CD1c-positive myeloid dendritic cell (primary cell): ENCODE data around the gene TRNAU1AP.
A peak's percentile ranks its signal among the peaks of the same experiment; 100 is the strongest.
"Not testable (repeated sequence)": the region's sequence is repeated elsewhere in the genome, so short reads cannot be mapped to it uniquely, and the experiment has no call there.

Experiments used
- DNase-seq: peaks from one replicate; pipeline ENCODE4 v3.0.0-alpha.2; 2016; ENCODE audit errors: extremely low spot score

Gene TRNAU1AP

GRCh38 chr1:28577052-28577678, 24.3 kb downstream of the TRNAU1AP start:
- DNase-seq: peak; percentile 48

GRCh38 chr1:28577738-28578536, 25.1 kb downstream of the TRNAU1AP start:
- DNase-seq: peak; percentile 33

DNA sequence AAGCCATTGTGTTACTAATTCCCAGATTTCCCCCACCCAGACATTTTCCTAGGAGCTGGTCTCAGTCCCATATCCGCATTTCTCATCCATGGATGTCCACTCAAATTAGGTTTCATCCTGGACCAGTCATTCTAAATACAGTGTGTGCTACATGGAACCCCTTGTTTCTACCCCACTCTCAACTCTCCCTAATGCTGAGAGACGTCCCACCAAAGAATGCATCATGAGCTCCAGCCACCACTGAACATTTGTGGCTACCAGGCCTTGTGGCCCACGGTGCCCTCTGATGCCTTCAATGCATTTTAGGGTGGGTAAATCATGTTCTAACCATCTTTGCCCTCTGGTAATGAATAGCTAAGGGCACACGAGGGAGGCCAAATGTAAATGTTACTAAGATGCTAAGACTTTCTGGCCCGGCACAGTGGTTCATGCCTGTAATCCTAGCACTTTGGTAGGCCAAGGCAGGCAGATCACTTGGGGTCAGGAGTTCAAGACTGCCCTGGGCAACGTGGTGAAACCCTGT, 25.9 kb downstream of the TRNAU1AP start:
- DNase-seq: no peak

DNA sequence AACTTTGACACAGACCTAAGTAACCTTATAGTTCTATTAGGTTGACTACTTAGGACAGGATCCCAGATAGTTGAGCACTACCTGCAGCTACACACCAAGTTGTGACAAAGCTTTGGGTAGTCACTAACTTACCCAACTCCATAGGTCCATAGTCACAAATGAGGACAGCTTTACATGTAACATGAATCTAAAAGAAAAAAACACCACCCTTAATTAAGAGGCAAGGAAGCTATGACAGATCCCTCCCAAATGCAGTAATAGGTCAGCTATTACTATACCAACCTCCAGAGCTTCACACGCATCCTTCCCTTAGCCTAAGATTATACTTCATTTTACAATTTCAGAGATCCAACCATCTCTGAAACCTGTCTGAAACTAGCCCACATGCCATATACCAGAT, 26.5 kb downstream of the TRNAU1AP start:
- no peak for DNase-seq

DNA sequence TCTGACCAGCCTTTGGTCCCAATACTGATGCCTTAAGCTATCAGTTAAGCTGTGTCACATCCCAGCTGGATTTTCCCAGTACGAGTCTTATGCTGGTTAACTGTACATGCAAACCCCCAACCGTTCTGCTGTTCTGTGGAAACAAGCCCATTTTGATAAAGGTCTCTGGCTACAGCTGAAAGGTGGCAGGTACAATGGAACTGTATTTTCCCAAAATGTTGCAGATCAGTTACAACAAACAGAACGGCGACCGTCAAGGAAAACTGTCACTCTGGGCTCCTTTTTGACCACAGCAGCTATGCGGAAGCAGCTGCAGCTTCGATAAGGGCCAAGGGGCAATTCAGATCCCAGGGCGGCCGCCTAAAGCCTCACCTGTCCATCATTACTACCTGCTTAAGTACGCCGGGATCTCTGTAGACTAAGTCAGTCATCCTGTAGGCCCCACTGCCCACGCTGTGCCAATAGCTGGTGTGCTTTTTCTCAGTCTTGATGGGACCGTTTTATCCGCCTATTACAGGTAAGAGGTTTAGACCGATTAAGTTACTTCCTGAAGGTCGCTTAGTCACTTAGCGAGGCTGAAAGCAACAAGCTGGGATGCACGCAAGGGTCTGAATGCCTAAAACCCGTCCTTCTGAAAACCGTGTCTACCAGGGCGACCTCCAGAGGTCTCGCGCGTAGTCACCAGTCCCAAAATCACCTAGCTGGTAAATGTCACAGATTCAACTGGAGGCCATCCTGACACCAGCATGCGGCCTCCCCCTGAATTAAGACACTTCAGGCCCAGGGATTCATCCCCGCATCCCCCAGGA, 28.0 kb downstream of the TRNAU1AP start:
- peak; percentile 51 for DNase-seq

DNA sequence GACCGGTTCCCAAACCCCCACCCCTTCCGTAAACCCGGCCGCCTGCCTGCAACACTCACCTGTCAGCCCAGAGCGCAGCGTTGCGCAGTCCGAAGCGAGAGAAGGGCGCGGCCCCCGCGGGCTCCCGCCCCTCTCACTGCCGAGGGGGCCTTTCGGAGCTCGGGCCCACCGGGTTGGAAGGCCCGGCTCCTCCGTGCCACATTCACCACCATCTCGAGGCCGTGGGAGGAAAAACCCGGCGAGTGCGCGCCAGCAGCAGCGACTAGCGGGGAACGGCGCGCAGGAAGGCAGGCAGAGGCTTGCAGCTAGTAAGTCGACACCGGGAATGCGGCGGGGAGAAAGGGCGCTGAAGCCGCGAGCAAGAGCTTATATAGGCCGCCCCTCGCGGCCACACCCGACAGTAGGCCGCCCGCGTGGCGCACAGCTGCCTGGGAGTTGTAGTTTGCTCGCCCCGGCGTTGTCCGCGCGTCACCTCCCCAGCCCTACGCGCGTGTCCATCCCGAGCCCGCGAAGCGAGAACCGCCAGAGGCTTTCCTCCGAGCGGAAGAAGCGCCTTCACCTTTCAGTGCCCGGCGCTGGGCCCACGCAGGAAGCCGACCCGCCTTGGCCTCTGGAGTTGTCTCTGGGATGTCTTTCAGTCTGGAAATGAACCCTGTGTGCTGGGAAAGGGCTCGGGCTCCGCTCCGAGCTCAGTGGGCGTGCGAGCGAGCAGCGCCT, 28.8 kb downstream of the TRNAU1AP start:
- peak; percentile 98 for DNase-seq

GRCh38 chr1:28582248-28582615, 29.3 kb downstream of the TRNAU1AP start:
- DNase-seq: no peak

GRCh38 chr1:28586585-28587391, 33.9 kb downstream of the TRNAU1AP start:
- not testable (repeated sequence) for DNase-seq

DNA sequence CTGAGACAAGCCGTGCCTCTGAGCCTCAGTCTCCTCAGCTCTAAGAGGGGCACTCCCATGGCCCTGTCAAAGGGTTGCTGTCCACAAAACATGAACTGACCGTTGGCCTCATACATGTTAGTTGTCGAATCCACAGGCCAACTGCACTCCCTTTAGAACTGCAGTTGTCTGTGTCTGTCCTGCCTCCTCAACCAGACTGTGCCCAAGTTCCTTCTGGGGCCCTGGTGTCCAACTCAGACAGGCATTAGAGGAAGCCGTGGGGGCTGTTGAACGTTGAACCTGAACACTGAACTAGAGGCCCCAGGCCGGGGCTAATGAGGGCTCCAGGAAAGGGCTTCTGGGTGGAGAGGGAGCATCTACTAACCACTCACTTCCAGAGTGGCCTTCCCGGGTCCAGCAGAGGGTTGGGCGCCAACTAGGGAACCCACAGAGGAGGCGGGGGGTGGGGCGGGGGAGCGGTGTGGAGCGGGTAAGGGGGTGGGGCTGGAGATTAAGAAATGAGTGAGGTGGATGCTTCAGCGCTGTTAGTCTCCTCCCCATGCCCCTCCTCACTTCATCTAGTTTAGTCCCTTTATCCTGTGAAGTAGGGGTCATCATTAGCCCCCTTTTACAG, 38.9 kb downstream of the TRNAU1AP start, which contains the start of gene RAB42:
Gene RAB42 (plus strand): TSS at position 558 of the 613 bp plus-strand sequence. CDS start 247 bp downstream, outside the sequence.
- DNase-seq: peak; percentile 59

DNA sequence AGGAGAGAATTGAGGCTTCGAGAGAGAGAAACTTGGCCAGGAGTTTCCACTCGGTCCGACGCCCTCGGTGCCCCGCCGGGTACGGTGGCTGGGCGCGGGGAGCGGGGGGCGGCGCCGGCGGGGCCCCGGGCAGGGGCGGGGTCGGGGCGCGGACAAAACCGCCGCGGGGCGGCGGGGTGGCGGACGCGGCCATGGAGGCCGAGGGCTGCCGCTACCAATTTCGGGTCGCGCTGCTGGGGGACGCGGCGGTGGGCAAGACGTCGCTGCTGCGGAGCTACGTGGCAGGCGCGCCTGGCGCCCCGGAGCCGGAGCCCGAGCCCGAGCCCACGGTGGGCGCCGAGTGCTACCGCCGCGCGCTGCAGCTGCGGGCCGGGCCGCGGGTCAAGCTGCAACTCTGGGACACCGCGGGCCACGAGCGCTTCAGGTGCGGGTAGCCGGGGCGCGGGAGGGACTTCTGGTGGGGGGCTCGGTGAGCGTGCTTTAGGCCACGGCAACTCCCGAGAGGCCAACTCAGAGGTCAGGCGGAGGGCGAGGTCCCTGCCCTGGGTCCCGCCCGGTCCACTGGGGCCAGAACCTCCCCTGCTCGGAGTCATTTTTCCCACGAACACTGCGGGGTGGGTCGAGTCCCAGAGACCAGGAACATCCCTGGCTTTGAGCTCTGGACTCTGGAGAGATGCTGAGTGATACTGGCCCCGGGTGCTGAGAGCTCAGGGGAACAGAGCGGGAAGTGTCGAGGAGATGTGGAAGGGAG, 39.6 kb downstream of the TRNAU1AP start:
- peak; percentile 44 for DNase-seq

DNA sequence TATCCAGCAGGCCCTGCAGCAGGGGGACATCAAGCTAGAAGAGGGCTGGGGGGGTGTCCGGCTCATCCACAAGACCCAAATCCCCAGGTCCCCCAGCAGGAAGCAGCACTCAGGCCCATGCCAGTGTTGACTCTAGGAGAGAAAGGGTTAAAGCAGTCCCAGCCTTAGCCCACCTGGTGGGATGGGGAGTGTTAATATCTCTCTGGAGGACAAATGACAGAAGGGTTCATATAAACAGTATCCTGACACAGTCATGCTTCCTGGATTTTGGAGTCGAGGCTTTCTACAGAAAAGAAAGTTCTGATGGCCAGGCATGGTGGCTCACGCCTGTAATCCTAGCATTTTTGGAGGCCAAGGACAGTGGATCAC, 41.1 kb downstream of the TRNAU1AP start:
- DNase-seq: not testable (repeated sequence)

- not testable (repeated sequence) for DNase-seq
These were observed 42.0 kb downstream of the TRNAU1AP start for GRCh38 chr1:28594686-28595411.

GRCh38 chr1:28595412-28596191, 42.7 kb downstream of the TRNAU1AP start:
- DNase-seq: no peak

GRCh38 chr1:28596276-28596675, 43.4 kb downstream of the TRNAU1AP start:
- DNase-seq: not testable (repeated sequence)

- no peak for DNase-seq
These were observed 48.8 kb downstream of the TRNAU1AP start for GRCh38 chr1:28601696-28602095.

DNA sequence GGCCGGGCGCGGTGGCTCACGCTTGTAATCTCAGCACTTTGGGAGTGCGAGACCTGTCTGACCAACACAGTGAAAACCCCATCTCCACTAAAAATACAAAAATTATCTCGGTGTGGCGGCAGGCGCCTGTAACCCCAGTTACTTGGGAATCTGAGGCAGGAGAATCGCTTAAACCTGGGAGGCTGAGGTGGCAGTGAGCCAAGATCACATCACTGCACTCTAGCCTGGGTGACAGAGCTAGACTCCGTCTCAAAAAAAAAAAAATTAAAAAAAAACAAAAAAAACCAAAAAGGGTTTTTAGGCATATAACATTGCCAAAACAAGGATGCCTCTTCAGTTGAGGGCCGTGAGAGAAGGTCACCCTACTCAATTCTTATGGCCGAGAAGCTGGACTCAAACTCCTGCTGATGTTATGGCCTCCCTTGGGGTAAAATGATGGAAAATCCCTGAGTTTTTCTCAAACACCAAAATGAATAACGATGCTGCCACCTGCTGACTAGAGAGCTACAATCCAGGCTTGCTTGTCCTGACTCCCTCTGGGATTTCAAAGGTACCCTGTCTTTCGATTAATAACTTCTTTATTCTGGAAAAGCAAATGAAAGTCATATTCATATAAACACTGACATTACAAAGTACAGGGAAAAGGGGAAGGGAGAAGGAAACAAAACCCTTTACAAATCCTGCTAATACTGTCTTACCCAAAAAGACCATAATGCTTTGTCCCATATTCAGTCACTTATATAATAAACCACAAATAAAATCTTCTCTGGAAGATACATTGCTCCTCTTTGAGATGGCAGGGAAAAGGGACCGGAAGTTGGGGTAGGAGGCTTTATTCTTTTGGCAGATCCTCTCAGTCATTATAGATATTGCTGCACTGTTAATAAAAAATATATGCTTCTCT, 49.9 kb downstream of the TRNAU1AP start:
- DNase-seq: peak; percentile 81

DNA sequence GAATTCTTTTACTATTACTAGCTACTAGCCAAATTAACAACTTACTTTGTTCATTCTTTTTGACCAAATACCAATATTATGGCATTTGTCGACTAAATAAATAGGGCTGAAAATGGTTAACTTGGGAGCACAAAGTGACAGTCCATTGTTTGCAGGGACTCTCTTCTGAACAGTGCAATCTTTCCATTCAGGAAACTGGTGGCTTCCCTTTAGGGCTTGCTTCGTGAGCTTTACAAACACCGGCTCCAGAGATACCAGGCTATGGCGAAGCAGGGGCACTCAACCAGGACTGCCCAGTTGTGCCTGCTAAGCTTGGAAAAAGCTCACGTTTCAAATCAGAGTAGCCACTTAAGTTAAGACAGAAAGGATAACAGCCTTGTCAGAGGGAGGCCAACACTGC, 51.5 kb downstream of the TRNAU1AP start:
- DNase-seq: no peak
